ENCODE data around the gene MAP7. TPM values are rescaled to one million over a fixed set of nuclear protein-coding genes. Genes with fewer than 3 reads are reported as not detected.

MAP7 gene
- total and polyA plus RNA-seq, 8 donors, result 15.7 to 22.0 (median 17.3) TPM

DNA sequence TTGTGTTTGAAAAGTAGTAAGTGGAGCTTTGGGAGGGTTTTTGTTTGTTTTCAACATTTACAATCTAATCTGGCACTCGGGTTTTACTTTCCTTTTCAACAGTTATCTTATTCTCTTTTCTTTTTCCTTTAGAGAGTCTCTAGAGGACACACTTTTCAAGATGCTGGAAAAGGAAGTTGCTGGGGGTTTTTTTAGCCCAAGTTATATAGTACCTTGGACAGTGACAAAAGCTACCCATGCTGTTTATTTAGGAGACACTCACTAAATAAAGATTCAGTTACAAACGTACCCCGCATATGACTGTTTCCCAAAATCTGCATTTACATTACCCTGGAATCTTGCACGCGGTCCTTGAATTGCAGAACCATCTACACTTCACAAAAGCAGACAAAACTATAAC lies 78.8 kb downstream of the MAP7 start:
- ATAC-seq, result peak; percentile 57
- TF ChIP-seq CTCF (IDR thresholded peaks at IDR 0.05), result no peak
- no peak for DNase-seq
- intact Hi-C loops (cut with DNase I), result no loop called here
- H3K36me3 ChIP-seq, result no peaks in the 10 kb centered on the region
- peaks cover 0 to 27% of the 10 kb centered on the region in 2 donors for H3K4me1 ChIP-seq
- no peak overlapping the region for H3K27ac ChIP-seq
- H3K4me3 ChIP-seq, result no peak overlapping the region
- H3K9me3 ChIP-seq, result no peaks in the 10 kb centered on the region
- no peaks in the 10 kb centered on the region for H3K27me3 ChIP-seq

GRCh38 chr6:136470044-136470443 lies 80.2 kb downstream of the MAP7 start:
- H3K27me3 ChIP-seq, result no peaks in the 10 kb centered on the region
- no peaks in the 10 kb centered on the region for H3K36me3 ChIP-seq
- no peaks in the 10 kb centered on the region for H3K9me3 ChIP-seq
- intact Hi-C loops (cut with DNase I), result no loop called here
- TF ChIP-seq CTCF (IDR thresholded peaks at IDR 0.05), result no peak
- ATAC-seq (peak; percentile 52), DNase-seq (no peak)
- H3K27ac ChIP-seq, result no peak overlapping the region
- H3K4me3 ChIP-seq, result no peak overlapping the region
- H3K4me1 ChIP-seq, result peaks cover 0 to 27% of the 10 kb centered on the region in 2 donors

DNA sequence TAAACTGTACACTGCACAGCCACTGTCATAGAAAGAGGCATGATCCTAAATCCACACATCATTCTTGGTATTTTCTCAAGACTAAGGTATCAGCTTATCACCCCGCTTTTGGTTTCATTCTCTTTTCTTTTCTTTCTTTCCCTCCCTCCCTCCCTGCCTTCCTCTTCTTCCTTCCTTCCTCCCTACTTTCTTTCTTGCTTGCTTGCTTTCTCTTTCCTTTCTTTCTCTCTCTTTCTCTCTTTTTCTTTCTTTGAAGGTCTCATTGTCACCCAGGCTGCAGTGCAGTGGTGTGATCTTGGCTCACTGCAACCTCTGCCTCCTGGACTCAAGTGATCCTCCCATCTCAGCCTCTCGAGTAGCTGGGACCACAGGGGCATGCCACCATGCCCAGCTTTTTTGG lies 81.1 kb downstream of the MAP7 start:
- H3K27ac ChIP-seq, result no peak overlapping the region
- no peaks in the 10 kb centered on the region for H3K36me3 ChIP-seq
- ATAC-seq, result no peak
- H3K9me3 ChIP-seq, result no peaks in the 10 kb centered on the region
- no peak for TF ChIP-seq CTCF (IDR thresholded peaks at IDR 0.05)
- peaks cover 0 to 27% of the 10 kb centered on the region in 2 donors for H3K4me1 ChIP-seq
- no peak for DNase-seq
- intact Hi-C loops (cut with DNase I), result no loop called here
- no peaks in the 10 kb centered on the region for H3K27me3 ChIP-seq
- no peak overlapping the region for H3K4me3 ChIP-seq

- no peaks in the 10 kb centered on the region for H3K27me3 ChIP-seq
- no peaks in the 10 kb centered on the region for H3K36me3 ChIP-seq
- TF ChIP-seq CTCF (IDR thresholded peaks at IDR 0.05), result no peak
- ATAC-seq, result no peak
- DNase-seq, result no peak
- H3K27ac ChIP-seq, result no peak overlapping the region
- intact Hi-C loops (cut with DNase I), result no loop called here
- no peaks in the 10 kb centered on the region for H3K9me3 ChIP-seq
- no peak overlapping the region for H3K4me3 ChIP-seq
- peaks cover 0 to 27% of the 10 kb centered on the region in 2 donors for H3K4me1 ChIP-seq
Measured at GRCh38 chr6:136468711-136469110, 81.5 kb downstream of the MAP7 start.

GRCh38 chr6:136467186-136467585 lies 83.0 kb downstream of the MAP7 start:
- no peak overlapping the region for H3K27ac ChIP-seq
- no peak for TF ChIP-seq CTCF (IDR thresholded peaks at IDR 0.05)

More at GRCh38 chr6:136467186-136467585, 83.0 kb downstream of the MAP7 start:
- no peaks in the 10 kb centered on the region for H3K36me3 ChIP-seq
- H3K27me3 ChIP-seq, result no peaks in the 10 kb centered on the region
- intact Hi-C loops (cut with DNase I), result no loop called here
- no peak overlapping the region for H3K4me3 ChIP-seq
- no peak for DNase-seq
- no peaks in the 10 kb centered on the region for H3K9me3 ChIP-seq
- H3K4me1 ChIP-seq, result peaks cover 0 to 23% of the 10 kb centered on the region in 2 donors
- ATAC-seq, result no peak
